DOHH2 (cell line): Measurements from ENCODE around the gene ACER1.

ENCODE experiments used
- EZH2phosphoT487 ChIP-seq: fragments of 200-600 bp; sonication (generic); IDR thresholded peaks from 2 replicates; pipeline ENCODE4 v1.6.1; 2017; ENCODE audit warnings: borderline replicate concordance, mild to moderate bottlenecking, antibody characterized with exemption, low read length, moderate library complexity, mixed read lengths
- TF ChIP-seq, protein P1 (sequence below): fragments of 200-600 bp; sonication (generic); IDR thresholded peaks from one replicate; pipeline ENCODE4 v1.5.1; 2014; ENCODE audit warnings: antibody characterized with exemption, mild to moderate bottlenecking, low read depth, low read length; ENCODE audit not compliant: poor library complexity, severe bottlenecking

DNA sequence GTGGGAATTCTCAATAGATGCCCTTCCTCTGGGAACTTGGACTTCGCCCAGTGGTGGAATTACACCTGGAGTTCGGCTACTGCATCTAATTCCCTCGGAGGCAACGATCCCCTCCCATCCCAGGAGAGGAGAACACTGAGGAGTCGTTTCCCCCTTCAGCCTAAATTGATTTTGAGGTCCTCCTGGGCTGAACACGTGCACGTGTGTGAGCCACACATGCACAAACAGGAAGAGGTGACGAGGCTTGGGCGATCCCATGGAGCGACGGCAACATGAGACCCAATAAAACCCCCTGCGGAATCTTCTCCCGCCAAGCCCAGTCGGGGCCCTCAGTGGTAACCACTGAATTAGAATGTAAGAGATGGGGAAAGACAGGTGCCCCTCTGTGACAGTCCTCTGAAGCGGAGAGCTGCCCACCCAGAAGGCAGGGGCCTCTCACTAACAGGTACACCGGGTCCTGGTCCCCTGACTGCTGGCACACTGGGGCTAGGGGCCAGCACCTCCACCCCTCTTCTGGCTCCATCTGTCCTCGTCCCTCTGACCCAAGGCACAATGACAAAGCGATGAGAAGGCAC lies 58.2 kb downstream of the ACER1 start:
- TF ChIP-seq, protein P1, sequence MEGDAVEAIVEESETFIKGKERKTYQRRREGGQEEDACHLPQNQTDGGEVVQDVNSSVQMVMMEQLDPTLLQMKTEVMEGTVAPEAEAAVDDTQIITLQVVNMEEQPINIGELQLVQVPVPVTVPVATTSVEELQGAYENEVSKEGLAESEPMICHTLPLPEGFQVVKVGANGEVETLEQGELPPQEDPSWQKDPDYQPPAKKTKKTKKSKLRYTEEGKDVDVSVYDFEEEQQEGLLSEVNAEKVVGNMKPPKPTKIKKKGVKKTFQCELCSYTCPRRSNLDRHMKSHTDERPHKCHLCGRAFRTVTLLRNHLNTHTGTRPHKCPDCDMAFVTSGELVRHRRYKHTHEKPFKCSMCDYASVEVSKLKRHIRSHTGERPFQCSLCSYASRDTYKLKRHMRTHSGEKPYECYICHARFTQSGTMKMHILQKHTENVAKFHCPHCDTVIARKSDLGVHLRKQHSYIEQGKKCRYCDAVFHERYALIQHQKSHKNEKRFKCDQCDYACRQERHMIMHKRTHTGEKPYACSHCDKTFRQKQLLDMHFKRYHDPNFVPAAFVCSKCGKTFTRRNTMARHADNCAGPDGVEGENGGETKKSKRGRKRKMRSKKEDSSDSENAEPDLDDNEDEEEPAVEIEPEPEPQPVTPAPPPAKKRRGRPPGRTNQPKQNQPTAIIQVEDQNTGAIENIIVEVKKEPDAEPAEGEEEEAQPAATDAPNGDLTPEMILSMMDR = no peak
- no peak for TF ChIP-seq EZH2phosphoT487
